Lower leg skin (tissue), 4 donors: ENCODE data around the gene LPCAT3. TPM values are rescaled to one million over a fixed set of nuclear protein-coding genes. Genes with fewer than 3 reads are reported as not detected.
A peak's percentile ranks its signal among the peaks of the same experiment; 100 is the strongest.

Experiments used
- DNase-seq, 2 donors: peaks; one replicate each; pipeline ENCODE4 v3.0.0-alpha.2; 2019; ENCODE audit warnings: low spot score in 2 of 2
- H3K4me3 ChIP-seq: fragments of 200-600 bp; sonication (generic); 2 replicates; pipeline ENCODE4 v1.5.1; 2017; ENCODE audit warnings: mild to moderate bottlenecking, low read depth; ENCODE audit not compliant: poor library complexity, severe bottlenecking
- POLR2A ChIP-seq, 2 donors: fragments of 450-650 bp; IDR thresholded peaks; one replicate each; pipeline ENCODE4 v1.6.1; 2016 to 2017; ENCODE audit warnings: antibody characterized with exemption in 2 of 2, mild to moderate bottlenecking in 1 of 2, moderate library complexity in 1 of 2
- WGBS, 2 donors: methylation state at CpG; one replicate each; pipeline ENCODE4 v1.1.5; 2018; 5-methylcytosine and 5-hydroxymethylcytosine counted together
- intact Hi-C: fragments of 100-400 bp; cut with DNase I; formaldehyde crosslinking; loops from one replicate; pipeline ENCODE4 v1.15.0; 2023; ENCODE audit warnings: low total_unique reads
- total RNA-seq, 4 donors: library from RNA; depleted of rRNA; stranded (reverse); fragments of >200 nt; gene quantifications; one replicate each; pipeline ENCODE4 v1.1.0, GENCODE V29; 2016
- TF ChIP-seq, protein P1 (sequence below), 3 donors: fragments of 450-650 bp; IDR thresholded peaks; one replicate each; pipeline ENCODE4 v1.5.1; 2016; ENCODE audit warnings: antibody characterized with exemption in 3 of 3, mild to moderate bottlenecking in 3 of 3, moderate library complexity in 2 of 3

The LPCAT3 gene
- total RNA-seq, 4 donors from 2014 or later, result 29.6 to 51.2 (median 48.4) TPM

DNA sequence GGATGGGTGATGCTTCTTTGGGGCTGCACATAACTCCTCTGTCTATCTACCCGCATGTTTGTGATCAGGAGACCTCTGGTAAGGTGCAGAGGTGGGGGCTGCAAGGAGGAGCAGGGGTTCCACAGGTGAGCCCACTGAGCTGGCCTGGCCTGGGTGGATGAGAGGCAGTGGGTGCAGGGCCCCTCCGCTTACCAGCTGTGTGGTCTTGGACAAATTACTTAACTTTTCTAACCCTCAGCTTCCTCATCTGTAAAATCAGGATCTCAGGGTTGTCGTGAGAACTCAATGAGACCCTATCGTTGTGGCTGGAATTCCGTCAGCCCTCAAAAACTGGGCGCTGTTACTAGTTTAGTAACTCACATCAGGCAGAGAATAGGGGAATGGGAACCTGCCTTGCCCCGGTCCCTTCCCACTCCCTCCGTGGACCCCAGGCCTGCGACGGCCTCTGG lies 59.6 kb downstream of the LPCAT3 start:
- intact Hi-C loops, result loop anchor here (10.0 kb wide), 1 partner anchor 136 kb away; the partner anchor contains the start of gene C1R
- TF ChIP-seq, protein P1, sequence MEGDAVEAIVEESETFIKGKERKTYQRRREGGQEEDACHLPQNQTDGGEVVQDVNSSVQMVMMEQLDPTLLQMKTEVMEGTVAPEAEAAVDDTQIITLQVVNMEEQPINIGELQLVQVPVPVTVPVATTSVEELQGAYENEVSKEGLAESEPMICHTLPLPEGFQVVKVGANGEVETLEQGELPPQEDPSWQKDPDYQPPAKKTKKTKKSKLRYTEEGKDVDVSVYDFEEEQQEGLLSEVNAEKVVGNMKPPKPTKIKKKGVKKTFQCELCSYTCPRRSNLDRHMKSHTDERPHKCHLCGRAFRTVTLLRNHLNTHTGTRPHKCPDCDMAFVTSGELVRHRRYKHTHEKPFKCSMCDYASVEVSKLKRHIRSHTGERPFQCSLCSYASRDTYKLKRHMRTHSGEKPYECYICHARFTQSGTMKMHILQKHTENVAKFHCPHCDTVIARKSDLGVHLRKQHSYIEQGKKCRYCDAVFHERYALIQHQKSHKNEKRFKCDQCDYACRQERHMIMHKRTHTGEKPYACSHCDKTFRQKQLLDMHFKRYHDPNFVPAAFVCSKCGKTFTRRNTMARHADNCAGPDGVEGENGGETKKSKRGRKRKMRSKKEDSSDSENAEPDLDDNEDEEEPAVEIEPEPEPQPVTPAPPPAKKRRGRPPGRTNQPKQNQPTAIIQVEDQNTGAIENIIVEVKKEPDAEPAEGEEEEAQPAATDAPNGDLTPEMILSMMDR (IDR thresholded peaks at IDR 0.05), result no peak
- no peak for TF ChIP-seq POLR2A (IDR thresholded peaks at IDR 0.05)
- no peak for DNase-seq
- WGBS, 2 donors, result 69% methylated on average over 10 of the region's 10 CpGs
- H3K4me3 ChIP-seq, result no peak overlapping the region

DNA sequence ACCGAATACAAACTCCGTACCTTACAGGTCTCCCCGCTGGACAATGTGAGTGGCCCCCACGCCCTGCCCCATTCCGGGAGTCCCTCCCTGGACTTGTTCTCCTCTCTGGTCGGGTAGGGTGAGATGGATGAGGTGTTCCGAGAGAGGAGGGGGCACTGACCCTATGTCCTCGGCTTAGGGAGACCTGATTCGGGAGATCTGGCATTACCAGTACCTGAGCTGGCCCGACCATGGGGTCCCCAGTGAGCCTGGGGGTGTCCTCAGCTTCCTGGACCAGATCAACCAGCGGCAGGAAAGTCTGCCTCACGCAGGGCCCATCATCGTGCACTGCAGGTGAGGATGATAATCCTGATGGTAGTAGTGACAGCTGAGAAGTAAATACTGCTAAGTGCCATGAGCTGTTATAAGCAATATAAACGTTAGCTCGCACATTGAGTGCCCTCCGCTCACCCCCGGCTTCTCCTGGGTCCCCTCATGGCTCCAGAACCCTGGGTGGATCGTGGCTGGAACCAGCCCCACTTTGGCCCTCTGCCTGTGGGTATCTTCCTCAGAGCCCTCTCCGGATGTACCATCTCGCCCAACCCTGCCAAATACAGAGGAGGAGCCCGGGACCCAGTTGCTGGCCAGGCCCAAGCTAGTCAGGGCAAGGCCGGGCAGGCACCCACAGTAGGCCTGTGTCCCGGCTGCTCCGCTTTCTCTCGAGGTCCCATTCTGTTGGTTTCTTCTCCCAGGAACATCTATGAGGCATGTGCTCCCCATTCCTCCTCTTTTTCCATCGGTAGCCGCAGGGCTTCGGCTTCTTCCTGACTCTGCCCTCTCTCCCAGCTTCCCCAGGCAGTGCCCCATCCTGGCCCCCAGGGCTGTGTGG lies 60.3 kb downstream of the LPCAT3 start:
- WGBS, 2 donors, result 49 to 68% methylated on average over 28 of the region's 28 CpGs
- TF ChIP-seq, protein P1 (IDR thresholded peaks at IDR 0.05), result no peak
- TF ChIP-seq POLR2A (IDR thresholded peaks at IDR 0.05), result no peak
- DNase-seq, result no peak
- no peak overlapping the region for H3K4me3 ChIP-seq
- intact Hi-C loops, result loop anchor here (10.0 kb wide), 1 partner anchor 137 kb away; the partner anchor contains the start of gene C1R

DNA sequence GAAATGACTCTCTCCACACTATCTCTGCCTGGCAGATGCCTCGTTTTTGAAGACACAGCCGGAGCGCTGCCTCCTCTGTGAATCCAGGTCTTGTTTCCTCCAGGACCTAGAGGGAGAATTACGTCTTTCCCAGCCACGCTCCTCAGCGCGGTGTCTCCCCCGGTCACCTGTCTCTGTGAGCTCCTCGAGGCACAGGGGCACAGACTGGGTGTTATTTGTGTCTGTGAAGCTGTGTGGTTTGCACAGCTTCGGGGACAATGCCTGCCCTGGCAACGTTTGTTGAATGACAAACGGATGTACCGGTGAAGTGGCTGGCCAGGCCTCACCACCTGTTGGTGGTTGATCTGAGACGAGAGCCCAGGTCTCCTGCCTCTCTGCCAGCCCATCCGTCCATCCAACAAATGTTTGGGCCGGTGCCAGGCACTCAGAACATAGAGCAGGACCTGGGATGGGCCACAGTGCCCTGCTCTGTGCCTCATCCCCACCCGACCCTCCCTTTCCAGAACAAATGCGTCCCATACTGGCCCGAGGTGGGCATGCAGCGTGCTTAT lies 61.0 kb downstream of the LPCAT3 start:
- WGBS, 2 donors, result 78 to 84% methylated on average over 19 to 20 of the region's 20 CpGs
- DNase-seq, result no peak
- intact Hi-C loops, result loop anchor here (10.0 kb wide), 1 partner anchor 138 kb away; the partner anchor contains the start of gene C1R
- no peak overlapping the region for H3K4me3 ChIP-seq
- TF ChIP-seq, protein P1 (IDR thresholded peaks at IDR 0.05), result no peak
- no peak for TF ChIP-seq POLR2A (IDR thresholded peaks at IDR 0.05)

DNA sequence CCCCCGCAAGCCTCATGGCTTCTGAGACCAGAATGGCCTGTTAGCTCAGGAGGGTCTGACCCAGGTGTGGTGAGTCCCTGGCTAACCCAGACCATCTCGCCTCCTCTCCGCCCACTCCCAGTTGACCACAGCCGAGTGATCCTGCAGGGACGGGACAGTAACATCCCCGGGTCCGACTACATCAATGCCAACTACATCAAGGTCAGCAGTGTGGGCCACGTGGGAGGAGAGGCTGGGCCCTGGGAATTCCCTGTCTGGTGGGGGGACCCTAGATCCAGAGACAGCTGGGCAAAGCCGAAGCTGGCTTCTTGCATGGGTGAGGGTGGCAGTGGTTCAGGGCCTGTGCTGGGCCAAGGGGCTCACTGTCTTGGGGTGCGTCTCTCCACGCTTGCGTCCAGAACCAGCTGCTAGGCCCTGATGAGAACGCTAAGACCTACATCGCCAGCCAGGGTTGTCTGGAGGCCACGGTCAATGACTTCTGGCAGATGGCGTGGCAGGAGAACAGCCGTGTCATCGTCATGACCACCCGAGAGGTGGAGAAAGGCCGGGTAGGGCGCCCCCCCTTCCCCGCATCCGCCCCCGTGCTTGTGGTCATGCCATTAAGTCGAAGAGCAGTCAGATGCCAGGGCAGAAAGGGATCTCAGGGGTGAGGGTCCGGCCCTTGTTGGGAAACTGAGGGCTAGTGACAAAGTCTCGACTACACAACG lies 62.1 kb downstream of the LPCAT3 start:
- 81 to 82% methylated on average over 28 of the region's 28 CpGs for WGBS, 2 donors
- TF ChIP-seq, protein P1 (IDR thresholded peaks at IDR 0.05), result no peak
- no peak for TF ChIP-seq POLR2A (IDR thresholded peaks at IDR 0.05)

DNA sequence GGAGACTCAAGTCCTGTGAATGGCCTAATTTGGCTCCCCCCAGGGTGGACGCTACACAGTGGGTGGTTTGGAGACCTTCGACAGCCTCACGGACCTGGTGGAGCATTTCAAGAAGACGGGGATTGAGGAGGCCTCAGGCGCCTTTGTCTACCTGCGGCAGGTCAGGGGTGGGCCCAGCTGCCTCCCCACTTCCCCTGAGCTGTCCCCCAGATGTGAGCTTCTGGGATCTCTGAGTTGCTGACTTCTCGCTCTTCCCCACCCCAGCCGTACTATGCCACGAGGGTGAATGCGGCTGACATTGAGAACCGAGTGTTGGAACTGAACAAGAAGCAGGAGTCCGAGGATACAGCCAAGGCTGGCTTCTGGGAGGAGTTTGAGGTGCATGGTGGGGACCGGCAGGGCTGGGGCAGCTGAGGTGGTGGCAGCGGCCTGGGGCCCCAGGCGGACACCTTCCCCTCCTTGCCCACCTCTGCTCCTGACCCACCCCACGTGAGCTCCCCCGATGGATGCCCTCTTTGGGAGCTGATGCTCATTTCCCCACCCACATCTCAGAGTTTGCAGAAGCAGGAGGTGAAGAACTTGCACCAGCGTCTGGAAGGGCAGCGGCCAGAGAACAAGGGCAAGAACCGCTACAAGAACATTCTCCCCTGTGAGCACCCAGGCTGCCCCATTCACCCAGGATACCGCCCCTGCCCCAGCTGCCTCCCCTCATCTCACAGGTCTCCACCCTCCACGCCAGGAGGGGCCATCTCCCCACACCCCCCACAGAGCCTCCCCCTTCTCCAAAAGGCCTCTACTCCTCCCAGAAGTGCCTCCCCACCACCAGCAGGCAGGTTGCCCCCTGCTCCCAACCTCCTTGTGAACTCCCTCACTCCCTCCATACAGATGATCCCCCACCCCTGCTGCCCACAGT lies 62.9 kb downstream of the LPCAT3 start:
- no peak for TF ChIP-seq POLR2A (IDR thresholded peaks at IDR 0.05)
- TF ChIP-seq, protein P1 (IDR thresholded peaks at IDR 0.05), result no peak
- 81 to 87% methylated on average over 21 to 22 of the region's 22 CpGs for WGBS, 2 donors
- H3K4me3 ChIP-seq, result no peak overlapping the region
- intact Hi-C loops, result loop anchor here (10.0 kb wide), 1 partner anchor 139 kb away; the partner anchor contains the start of gene C1R
- DNase-seq, result no peak

More for the DNA sequence above, 62.1 kb downstream of the LPCAT3 start:
- intact Hi-C loops, result loop anchor here (10.0 kb wide), 1 partner anchor 139 kb away; the partner anchor contains the start of gene C1R
- H3K4me3 ChIP-seq, result no peak overlapping the region
- peak in 1 of 2 donors; percentile 88 for DNase-seq
